SK-N-SH treated with all-trans-retinoic acid at 6 μM for 48 hours (cell line): ENCODE results near the gene TAAR6.

Source experiments
- ARNTL ChIP-seq: fragments of 450-650 bp; formaldehyde crosslinking; IDR thresholded peaks from 2 replicates; pipeline ENCODE4 v1.5.0; 2020; ENCODE audit warnings: low read depth, mild to moderate bottlenecking, moderate library complexity, borderline replicate concordance
- CREB5 ChIP-seq: fragments of 250-450 bp; sonication (Bioruptor Pico); IDR thresholded peaks from 2 replicates; pipeline ENCODE4 v1.5.1; 2020; ENCODE audit warnings: low read depth, mild to moderate bottlenecking, moderate library complexity
- CSDC2 ChIP-seq: fragments of 250-450 bp; sonication (Bioruptor Pico); IDR thresholded peaks from 2 replicates; pipeline ENCODE4 v1.5.0; 2020; ENCODE audit warnings: mild to moderate bottlenecking, moderate library complexity
- ISL1 ChIP-seq: fragments of 250-450 bp; sonication (Bioruptor Pico); IDR thresholded peaks from 2 replicates; pipeline ENCODE4 v2.1.2; 2022; ENCODE audit warnings: mild to moderate bottlenecking, moderate library complexity
- OSR1 ChIP-seq: fragments of 250-450 bp; sonication (Bioruptor Pico); IDR thresholded peaks from 2 replicates; pipeline ENCODE4 v1.8.0; 2022; ENCODE audit warnings: moderate library complexity, mild to moderate bottlenecking, inconsistent platforms
- PPARA ChIP-seq: fragments of 250-450 bp; sonication (Bioruptor Pico); IDR thresholded peaks from 2 replicates; pipeline ENCODE4 v1.5.0; 2020; ENCODE audit warnings: mild to moderate bottlenecking, borderline replicate concordance
- RARB ChIP-seq: fragments of 250-450 bp; sonication (Bioruptor Pico); IDR thresholded peaks from 2 replicates; pipeline ENCODE4 v1.8.0; 2021; ENCODE audit warnings: mild to moderate bottlenecking, moderate library complexity
- ZC3H10 ChIP-seq: fragments of 250-450 bp; sonication (Bioruptor Pico); IDR thresholded peaks from 2 replicates; pipeline ENCODE4 v1.5.1; 2021; ENCODE audit warnings: mild to moderate bottlenecking, moderate library complexity
- ZFP3 ChIP-seq: fragments of 250-450 bp; sonication (Bioruptor Pico); IDR thresholded peaks from 2 replicates; pipeline ENCODE4 v1.5.0; 2020; ENCODE audit warnings: mild to moderate bottlenecking, moderate library complexity
- ZFP30 ChIP-seq: fragments of 450-650 bp; formaldehyde crosslinking; IDR thresholded peaks from 2 replicates; pipeline ENCODE4 v1.5.0; 2022; ENCODE audit warnings: mild to moderate bottlenecking, moderate library complexity
- ZNF565 ChIP-seq: fragments of 450-650 bp; formaldehyde crosslinking; conservative IDR thresholded peaks from 2 replicates; pipeline ENCODE4 v1.5.0; 2020; ENCODE audit warnings: low read depth, mild to moderate bottlenecking, moderate library complexity
- ZNF70 ChIP-seq: fragments of 450-650 bp; formaldehyde crosslinking; IDR thresholded peaks from 2 replicates; pipeline ENCODE4 v1.5.0; 2020; ENCODE audit warnings: mild to moderate bottlenecking, moderate library complexity
- TF ChIP-seq, protein P1 (sequence below): fragments of 250-450 bp; sonication (Bioruptor Pico); IDR thresholded peaks from 2 replicates; pipeline ENCODE4 v1.8.0; 2021; ENCODE audit warnings: low read depth, mild to moderate bottlenecking, moderate library complexity, borderline replicate concordance

DNA sequence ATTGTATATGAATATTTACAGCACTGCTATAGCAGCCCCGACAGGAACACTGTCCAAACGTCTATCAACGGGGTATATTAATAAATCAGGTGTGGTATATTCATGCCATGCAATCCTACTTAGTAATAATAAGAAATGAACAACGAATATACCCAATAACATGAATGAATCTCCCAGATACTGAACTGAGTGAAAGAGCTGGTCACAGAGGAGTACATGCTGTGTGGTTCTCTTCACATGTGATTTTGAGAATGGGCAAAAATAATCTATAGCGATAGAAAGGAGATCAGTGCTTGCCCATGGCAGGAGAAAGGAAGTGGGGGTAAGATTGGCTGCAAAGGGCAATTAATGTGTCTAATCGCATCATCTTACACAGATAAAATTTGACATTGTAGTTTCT lies 3.7 kb upstream of the TAAR6 start:
- TF ChIP-seq ZNF70 (no peak), CREB5 (no peak), ZFP3 (CRISPR knock-in tag) (no peak), ARNTL (CRISPR knock-in tag) (no peak), ISL1 (CRISPR knock-in tag) (no peak), PPARA (no peak), ZFP30 (CRISPR knock-in tag) (no peak), RARB (CRISPR knock-in tag) (no peak), CSDC2 (CRISPR knock-in tag) (no peak), OSR1 (CRISPR knock-in tag) (no peak), ZNF565 (CRISPR knock-in tag) (no peak), ZC3H10 (no peak)
- TF ChIP-seq, protein P1, sequence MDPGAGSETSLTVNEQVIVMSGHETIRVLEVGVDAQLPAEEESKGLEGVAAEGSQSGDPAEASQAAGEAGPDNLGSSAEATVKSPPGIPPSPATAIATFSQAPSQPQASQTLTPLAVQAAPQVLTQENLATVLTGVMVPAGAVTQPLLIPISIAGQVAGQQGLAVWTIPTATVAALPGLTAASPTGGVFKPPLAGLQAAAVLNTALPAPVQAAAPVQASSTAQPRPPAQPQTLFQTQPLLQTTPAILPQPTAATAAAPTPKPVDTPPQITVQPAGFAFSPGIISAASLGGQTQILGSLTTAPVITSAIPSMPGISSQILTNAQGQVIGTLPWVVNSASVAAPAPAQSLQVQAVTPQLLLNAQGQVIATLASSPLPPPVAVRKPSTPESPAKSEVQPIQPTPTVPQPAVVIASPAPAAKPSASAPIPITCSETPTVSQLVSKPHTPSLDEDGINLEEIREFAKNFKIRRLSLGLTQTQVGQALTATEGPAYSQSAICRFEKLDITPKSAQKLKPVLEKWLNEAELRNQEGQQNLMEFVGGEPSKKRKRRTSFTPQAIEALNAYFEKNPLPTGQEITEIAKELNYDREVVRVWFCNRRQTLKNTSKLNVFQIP (CRISPR knock-in tag) = no peak
